Middle frontal gyrus (tissue), 1 donor: ENCODE results near the gene UBALD2.
A peak's percentile ranks its signal among the peaks of the same experiment; 100 is the strongest.
"Not testable (repeated sequence)": the region's sequence is repeated elsewhere in the genome, so short reads cannot be mapped to it uniquely, and the experiment has no call there.

Experiments
- DNase-seq: peaks from one replicate; pipeline ENCODE4 v3.0.0-alpha.2; 2015; ENCODE audit warnings: low spot score; ENCODE audit errors: extremely low spot score

The UBALD2 gene

DNA sequence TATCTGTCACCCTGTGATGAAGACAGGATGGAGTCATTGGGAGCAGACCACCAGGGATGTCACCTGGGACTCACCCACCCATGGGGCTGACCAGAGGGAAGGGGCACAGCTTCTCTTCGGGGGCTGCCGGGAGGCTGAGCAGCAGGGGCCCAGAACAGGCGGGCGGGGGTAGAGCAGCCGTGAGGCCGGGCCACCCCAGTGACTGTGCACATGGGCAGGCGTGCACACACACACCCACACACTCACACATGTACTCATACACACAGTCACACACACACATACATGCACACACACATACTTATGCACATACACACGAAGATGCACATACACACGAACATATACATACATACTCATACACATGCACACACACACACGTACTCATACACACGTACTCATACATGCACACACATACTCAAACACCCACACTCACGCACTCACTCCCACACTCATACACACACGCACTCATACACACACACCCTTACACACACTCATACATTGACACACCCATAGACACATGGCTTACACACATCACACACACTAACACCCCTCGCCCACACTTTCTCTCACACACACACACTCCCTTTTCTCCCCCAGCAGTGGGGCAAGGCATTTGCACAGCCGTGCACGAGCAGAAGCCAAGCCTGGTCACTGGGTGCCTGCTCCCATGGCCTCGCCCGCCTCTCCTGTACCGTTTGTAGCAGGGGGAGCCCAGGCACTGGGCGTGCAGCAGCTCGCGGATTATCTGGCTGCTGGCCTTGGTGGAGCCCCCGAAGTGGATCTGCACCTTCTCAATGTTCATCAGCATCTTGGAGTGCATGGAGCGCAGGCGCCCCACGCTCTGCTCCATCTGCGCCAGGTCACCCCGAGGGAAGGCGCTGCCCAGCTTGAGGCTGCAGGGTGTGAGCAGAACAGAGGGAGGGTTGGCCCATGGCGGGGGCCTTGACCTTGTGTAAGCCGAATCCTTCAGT, 12.4 kb downstream of the UBALD2 start:
- DNase-seq: no peak

GRCh38 chr17:76278268-76278908, 13.2 kb downstream of the UBALD2 start:
- no peak for DNase-seq

DNA sequence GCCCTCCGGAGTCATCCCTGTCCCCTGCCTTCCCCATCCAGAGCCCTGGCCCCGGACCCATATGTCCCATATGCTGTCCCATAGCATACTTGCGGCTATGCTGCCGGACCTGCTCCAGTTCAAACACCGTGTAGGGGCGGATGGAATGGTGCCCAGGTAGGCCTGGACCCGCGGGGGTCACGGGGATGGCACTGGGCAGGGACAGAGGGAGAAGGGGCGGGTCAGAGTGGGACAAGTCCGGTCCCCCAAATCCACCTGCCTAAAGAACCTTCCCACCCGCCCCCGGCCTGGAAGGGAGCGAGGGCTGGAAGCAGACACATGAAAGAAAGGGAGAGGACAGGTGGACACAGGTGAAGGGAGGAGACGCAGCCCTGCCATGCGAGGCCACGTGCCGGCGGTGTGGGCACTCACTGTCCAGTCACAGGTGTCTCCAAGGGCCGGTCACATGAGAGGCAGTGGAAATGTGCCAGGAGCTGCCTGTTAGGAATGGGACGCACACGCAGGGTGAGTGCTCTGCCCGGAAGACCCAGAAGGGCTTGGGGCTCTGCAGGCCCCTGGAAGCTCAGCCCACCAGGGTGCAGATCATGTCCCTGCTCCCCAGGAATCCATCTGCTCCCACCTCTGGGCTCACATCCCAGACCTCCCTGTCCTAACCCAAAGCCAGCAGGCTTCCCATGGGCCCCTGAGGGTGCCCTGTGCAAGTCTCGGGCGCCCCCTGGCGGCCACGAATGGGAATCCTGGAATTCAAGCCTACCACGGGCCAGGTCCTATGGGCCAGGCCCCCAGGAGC, 14.0 kb downstream of the UBALD2 start:
- peak; percentile 62 for DNase-seq

DNA sequence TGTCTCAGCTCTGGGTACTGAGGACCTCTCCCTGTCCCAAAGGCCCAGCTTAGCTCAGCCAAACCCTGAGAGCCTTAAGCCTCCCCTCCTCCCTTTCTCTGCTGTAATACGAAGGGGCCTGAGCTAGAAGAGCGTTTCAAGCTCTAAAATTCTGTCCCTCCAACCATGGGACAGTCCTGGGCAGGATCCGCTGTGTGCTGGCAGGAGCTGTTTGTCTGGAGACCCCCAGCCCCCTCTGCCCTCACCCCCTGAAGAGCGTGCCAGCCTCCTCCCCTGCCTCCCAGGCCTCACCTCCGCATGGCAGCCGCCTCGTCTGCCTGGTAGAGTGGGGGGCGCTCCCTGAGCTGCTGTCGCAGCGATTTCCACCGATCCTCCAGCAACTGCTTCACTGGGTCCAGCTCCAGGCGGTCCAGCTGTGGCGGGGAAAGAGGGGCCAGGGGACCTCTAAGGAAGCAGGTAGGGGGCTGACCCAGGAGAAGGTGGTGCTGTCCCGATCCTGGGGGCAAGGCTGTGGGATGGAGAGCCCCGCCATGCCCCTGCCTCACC, 14.7 kb downstream of the UBALD2 start:
- DNase-seq: no peak

GRCh38 chr17:76280650-76281049, 15.5 kb downstream of the UBALD2 start:
- DNase-seq: no peak

- no peak for DNase-seq
Observed at GRCh38 chr17:76281573-76282371, 16.6 kb downstream of the UBALD2 start.

DNA sequence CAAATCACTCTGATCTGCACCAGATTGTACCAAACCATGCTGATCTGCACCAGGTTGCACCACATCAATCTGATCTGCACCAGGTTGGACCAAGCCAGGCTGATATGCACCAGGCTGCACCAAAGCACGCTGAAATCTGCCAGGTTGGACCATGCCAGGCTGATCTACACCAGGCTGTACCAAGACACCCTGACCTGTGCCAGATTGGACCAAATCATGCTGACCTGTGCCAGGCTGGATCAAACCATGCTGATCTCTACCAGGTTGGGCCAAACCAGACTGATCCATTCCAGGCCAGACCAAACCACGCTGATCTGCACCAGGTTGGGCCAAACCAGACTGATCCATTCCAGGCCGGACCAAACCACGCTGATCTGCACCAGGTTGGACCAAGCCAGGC, 27.4 kb downstream of the UBALD2 start:
- no peak for DNase-seq

GRCh38 chr17:76293106-76293505, 28.0 kb downstream of the UBALD2 start:
- no peak for DNase-seq

DNA sequence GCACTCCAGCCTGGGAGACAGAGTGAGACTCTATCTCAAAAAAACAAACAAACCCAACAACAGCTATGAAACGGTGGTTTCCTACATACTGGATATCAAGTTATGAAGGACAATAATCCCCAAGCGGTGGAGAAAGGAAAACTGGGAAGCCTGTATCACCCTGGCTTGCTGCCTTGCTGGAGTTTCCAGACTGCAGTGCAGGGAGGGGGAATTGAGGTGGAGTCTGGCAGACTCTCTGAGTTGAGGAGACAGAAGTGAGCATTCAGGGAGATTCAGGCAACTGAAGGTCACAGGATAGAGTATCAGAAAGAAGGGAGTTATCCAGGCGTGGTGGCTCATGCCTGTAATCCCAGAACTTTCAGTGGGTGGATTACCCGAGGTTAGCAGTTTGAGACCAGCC, 31.0 kb downstream of the UBALD2 start:
- no peak for DNase-seq

DNA sequence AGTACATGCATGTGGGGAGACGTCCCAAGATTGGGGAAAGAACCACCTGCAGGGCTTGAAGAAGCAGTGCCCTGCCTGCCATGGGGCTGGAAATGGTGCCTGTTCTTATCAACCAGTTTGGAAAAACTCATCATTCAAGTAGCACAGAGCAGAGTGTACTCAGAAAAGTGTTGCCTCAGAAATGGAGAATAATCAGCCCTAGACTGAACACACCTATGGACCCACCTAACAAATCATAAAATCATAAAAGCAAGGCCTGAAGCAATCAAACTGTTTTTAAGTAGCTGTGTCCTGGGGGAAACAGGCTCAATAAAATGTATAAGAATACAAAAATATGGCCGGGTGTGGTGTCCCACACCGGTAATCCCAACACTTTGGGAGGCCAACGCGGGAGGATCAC, 31.7 kb downstream of the UBALD2 start:
- DNase-seq: no peak

DNA sequence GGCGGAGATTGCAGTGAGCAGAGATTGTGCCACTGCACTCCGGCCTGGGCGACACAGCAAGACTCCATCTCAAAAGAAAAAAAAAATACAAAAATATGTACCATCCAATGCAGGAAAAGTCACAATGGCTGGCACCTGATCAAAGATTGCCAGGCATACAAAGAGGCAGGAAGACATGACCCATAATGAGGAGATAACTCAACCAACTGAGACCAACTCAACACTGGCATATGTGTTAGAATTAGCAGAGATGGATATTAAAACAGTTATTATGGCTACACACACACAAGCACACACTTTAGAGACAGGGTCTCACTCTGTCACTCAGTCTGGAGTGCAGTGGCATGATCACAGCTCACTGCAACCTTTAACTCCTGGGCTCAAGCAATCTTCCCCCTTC, 32.3 kb downstream of the UBALD2 start:
- no peak for DNase-seq

- no peak for DNase-seq
Observed at GRCh38 chr17:76304226-76305134, 39.3 kb downstream of the UBALD2 start.

DNA sequence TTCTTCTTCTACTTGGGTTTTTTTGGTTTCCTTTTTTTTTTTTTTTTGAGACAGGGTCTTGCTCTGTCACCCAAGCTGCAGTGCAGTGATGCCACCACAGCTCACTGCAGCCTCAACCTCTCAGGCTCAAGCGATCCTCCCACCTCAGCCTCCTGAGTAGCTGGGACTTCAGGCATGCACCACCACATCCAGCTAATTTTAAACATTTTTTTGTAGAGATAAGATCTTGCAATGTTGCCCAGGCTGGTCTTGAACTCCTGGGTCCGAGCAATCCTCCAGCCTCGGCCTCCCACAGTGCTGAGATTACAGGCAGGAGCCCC, 39.9 kb downstream of the UBALD2 start:
- DNase-seq: not testable (repeated sequence)

GRCh38 chr17:76307299-76307965, 42.3 kb downstream of the UBALD2 start:
- no peak for DNase-seq

GRCh38 chr17:76307966-76308338, 42.8 kb downstream of the UBALD2 start, which contains the start of gene QRICH2:
Gene QRICH2, minus strand, starts transcription at chr17:76308276. Its CDS starts 278 bp downstream, at chr17:76307998.
- no peak for DNase-seq

GRCh38 chr17:76309461-76309860, 44.3 kb downstream of the UBALD2 start:
- no peak for DNase-seq

GRCh38 chr17:76312735-76313134, 47.6 kb downstream of the UBALD2 start:
- DNase-seq: no peak

- no peak for DNase-seq
Observed at GRCh38 chr17:76314392-76315227, 49.5 kb downstream of the UBALD2 start.
